Measurements from ENCODE around the gene DUSP19.

DNA sequence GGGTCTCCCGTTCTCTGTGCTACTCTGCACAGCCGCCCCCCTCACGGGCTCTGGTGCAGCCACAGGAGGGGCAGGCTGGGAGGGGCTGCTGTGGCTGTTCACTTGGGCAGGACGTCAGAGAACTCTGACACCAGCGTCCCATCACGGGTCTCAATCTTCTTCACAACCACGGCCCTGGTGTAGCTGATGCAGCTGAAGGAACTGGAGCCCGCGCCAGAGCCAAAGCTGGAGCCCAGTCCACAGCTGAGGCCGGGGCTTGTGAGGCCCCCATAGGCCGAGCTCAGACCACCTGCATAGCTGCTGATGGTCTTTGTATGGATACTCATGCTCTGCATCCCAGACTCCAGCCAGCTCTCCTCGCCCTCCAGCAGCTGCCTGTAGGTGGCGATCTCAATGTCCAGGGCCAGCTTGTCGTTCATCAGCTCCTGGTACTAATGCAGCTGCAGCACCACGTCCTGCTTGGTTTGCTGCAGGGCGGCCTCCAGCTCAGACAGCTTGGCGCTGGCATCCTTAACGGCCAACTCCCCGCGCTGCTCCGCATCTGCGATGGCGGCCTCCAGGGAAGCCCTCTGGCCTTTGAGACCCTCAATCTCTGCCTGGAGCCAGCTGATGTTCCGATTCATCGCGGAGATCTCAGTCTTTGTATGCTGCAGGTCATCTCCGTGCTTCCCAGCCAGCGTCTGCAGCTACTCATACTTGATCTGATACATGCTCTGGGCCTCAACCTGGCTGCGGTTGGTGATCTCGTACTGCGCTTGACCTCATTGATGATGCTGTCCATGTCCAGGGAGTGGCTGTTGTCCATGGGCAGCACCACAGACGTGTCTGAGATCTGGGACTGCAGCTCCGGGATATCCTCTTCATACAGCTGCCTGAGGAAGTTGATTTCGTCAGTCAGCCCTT lies 7.4 kb upstream of the DUSP19 start:
- TF ChIP-seq ZFX (CRISPR knock-in tag; IDR thresholded peaks at IDR 0.05; ENCODE audit: low read depth): peak; percentile 30; the same call in 1 of the 2 replicates
- TF ChIP-seq RFX5 (IDR thresholded peaks at IDR 0.05; ENCODE audit: low read depth, low read length): no peak
- TF ChIP-seq TGIF2 (CRISPR knock-in tag; IDR thresholded peaks at IDR 0.05): no peak
- TF ChIP-seq ZNF274 (CRISPR knock-in tag; IDR thresholded peaks at IDR 0.05): 0 out of 2 replicates have a peak, but pooled peaks have one; percentile 61
- peak; percentile 96 for TF ChIP-seq CTCF (CRISPR knock-in tag; IDR thresholded peaks at IDR 0.05)
- TF ChIP-seq KAT8 (CRISPR knock-in tag; IDR thresholded peaks at IDR 0.05): peak; percentile 38; the same call in 1 of the 2 replicates
- no peak for TF ChIP-seq SP1 (IDR thresholded peaks at IDR 0.05)
- no peak for TF ChIP-seq SP1 (CRISPR knock-in tag; IDR thresholded peaks at IDR 0.05)
- TF ChIP-seq NCOA1 (CRISPR knock-in tag; IDR thresholded peaks at IDR 0.05): no peak
- TF ChIP-seq, protein P1, sequence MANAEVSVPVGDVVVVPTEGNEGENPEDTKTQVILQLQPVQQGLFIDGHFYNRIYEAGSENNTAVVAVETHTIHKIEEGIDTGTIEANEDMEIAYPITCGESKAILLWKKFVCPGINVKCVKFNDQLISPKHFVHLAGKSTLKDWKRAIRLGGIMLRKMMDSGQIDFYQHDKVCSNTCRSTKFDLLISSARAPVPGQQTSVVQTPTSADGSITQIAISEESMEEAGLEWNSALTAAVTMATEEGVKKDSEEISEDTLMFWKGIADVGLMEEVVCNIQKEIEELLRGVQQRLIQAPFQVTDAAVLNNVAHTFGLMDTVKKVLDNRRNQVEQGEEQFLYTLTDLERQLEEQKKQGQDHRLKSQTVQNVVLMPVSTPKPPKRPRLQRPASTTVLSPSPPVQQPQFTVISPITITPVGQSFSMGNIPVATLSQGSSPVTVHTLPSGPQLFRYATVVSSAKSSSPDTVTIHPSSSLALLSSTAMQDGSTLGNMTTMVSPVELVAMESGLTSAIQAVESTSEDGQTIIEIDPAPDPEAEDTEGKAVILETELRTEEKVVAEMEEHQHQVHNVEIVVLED (CRISPR knock-in tag; IDR thresholded peaks at IDR 0.05; ENCODE audit: borderline replicate concordance): no peak
- TF ChIP-seq CC2D1A (CRISPR knock-in tag; IDR thresholded peaks at IDR 0.05): no peak
- TF ChIP-seq ZNF639 (CRISPR knock-in tag; conservative IDR thresholded peaks at IDR 0.05): no peak
- TF ChIP-seq CBX1 (IDR thresholded peaks at IDR 0.05; ENCODE audit: low read depth): no peak
